Stomach (tissue), 4 donors: ENCODE results near the gene BORCS8.

ENCODE experiments used
- POLR2A ChIP-seq, 4 donors: fragments of 450-650 bp; IDR thresholded peaks; one replicate each; pipeline ENCODE4 v1.6.1; 2016; ENCODE audit warnings: antibody characterized with exemption in 4 of 4, control low read depth in 2 of 4, mild to moderate bottlenecking in 1 of 4, moderate library complexity in 1 of 4
- TF ChIP-seq, protein P1 (sequence below), 7 experiments: fragments of 450-650 bp in 4 of 7; fragments of 200-600 bp in 3 of 7; sonication (generic) in 3 of 7; IDR thresholded peaks; one replicate each; pipeline ENCODE4 v1.5.1; 2016 to 2019; ENCODE audit warnings: antibody characterized with exemption in 7 of 7, control low read depth in 2 of 7, mild to moderate bottlenecking in 1 of 7

DNA sequence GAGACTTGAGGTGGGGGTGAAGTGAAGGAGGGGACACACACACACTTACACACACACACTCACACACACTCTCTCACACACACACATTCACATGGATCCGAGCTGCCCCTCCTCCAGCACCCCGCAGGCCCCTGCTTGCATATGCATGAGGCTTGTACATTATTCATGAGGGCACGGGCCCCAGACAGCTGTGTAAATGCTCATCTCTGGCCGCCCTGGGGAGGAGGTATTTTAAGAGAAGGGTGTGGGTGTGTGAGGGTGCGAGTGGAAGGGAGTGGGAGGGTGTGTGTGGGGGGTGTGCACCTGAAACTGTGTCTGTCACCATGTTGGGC is 22.2 kb upstream of the BORCS8 start:
- TF ChIP-seq POLR2A (IDR thresholded peaks at IDR 0.05) = no peak
- TF ChIP-seq, protein P1, sequence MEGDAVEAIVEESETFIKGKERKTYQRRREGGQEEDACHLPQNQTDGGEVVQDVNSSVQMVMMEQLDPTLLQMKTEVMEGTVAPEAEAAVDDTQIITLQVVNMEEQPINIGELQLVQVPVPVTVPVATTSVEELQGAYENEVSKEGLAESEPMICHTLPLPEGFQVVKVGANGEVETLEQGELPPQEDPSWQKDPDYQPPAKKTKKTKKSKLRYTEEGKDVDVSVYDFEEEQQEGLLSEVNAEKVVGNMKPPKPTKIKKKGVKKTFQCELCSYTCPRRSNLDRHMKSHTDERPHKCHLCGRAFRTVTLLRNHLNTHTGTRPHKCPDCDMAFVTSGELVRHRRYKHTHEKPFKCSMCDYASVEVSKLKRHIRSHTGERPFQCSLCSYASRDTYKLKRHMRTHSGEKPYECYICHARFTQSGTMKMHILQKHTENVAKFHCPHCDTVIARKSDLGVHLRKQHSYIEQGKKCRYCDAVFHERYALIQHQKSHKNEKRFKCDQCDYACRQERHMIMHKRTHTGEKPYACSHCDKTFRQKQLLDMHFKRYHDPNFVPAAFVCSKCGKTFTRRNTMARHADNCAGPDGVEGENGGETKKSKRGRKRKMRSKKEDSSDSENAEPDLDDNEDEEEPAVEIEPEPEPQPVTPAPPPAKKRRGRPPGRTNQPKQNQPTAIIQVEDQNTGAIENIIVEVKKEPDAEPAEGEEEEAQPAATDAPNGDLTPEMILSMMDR (IDR thresholded peaks at IDR 0.05) = no peak
